Activated CD4-positive, alpha-beta T cell treated with anti-CD3 and anti-CD28 coated beads, Interleukin-2, amount 10 ng/mL, durations not matched to agents 7 days and 5 days (primary cell): ENCODE measurements around the gene IFNGR1. TPM values are rescaled to one million over a fixed set of nuclear protein-coding genes. Genes with fewer than 3 reads are reported as not detected.

Source experiments
- CTCF ChIA-PET: fragments of 350-600 bp; sonication (Branson Sonifier 250); formaldehyde crosslinking; loops from one replicate; lab custom pipeline; 2021; ENCODE audit warnings: antibody characterized with exemption; lab: Charles Lee
- POLR2A ChIA-PET: fragments of 350-600 bp; sonication (Branson Sonifier 250); formaldehyde crosslinking; loops from one replicate; lab custom pipeline; 2021; ENCODE audit warnings: antibody characterized with exemption; lab: Charles Lee
- DNase-seq: peaks from one replicate; pipeline ENCODE4 v3.0.0-alpha.2; 2020
- H3K27ac Mint-ChIP-seq: one replicate; pipeline ENCODE4 v1.8.0; 2021; ENCODE audit warnings: mild to moderate bottlenecking, moderate library complexity, mixed read lengths
- H3K27me3 Mint-ChIP-seq: one replicate; pipeline ENCODE4 v1.8.0; 2021; ENCODE audit warnings: mixed read lengths
- H3K36me3 Mint-ChIP-seq: one replicate; pipeline ENCODE4 v1.8.0; 2021; ENCODE audit warnings: low read depth, mixed read lengths
- H3K4me1 Mint-ChIP-seq: one replicate; pipeline ENCODE4 v1.8.0; 2021; ENCODE audit warnings: mixed read lengths
- H3K4me3 Mint-ChIP-seq: one replicate; pipeline ENCODE4 v1.8.0; 2021; ENCODE audit warnings: mild to moderate bottlenecking, moderate library complexity, mixed read lengths
- H3K9me3 Mint-ChIP-seq: one replicate; pipeline ENCODE4 v1.8.0; 2021; ENCODE audit warnings: mixed read lengths
- total RNA-seq, 2 experiments: library from RNA; stranded (reverse); gene quantifications; one replicate each; pipeline ENCODE4 v1.2.3, GENCODE V29; 2021

Gene IFNGR1
- total RNA-seq, 2 experiments from 2014 or later = 18.7 to 21.1 TPM

GRCh38 chr6:137202078-137202477, 17.1 kb downstream of the IFNGR1 start:
- Mint-ChIP-seq H3K36me3 (peaks cover 57% of the 10 kb centered on the region), H3K4me1 (no peaks in the 10 kb centered on the region), H3K4me3 (no peak overlapping the region), H3K27ac (no peak overlapping the region), H3K27me3 (no peaks in the 10 kb centered on the region), H3K9me3 (peaks cover 3% of the 10 kb centered on the region)
- DNase-seq = no peak
- ChIA-PET CTCF (no interaction called here), POLR2A (no interaction called here)

GRCh38 chr6:137201006-137201405, 18.2 kb downstream of the IFNGR1 start:
- ChIA-PET POLR2A (no interaction called here), CTCF (interaction anchor here (0.5 to 1.4 kb wide), 2 partner anchors 31 to 333 kb away, joined by 3 to 4 read pairs; no protein-coding TSS in a partner anchor)
- H3K27me3 Mint-ChIP-seq = no peaks in the 10 kb centered on the region
- H3K9me3 Mint-ChIP-seq = no peaks in the 10 kb centered on the region
- H3K4me1 Mint-ChIP-seq = peaks cover 3% of the 10 kb centered on the region
- no peak overlapping the region for H3K27ac Mint-ChIP-seq
- no peak for DNase-seq
- no peak overlapping the region for H3K4me3 Mint-ChIP-seq
- peaks cover 53% of the 10 kb centered on the region for H3K36me3 Mint-ChIP-seq

GRCh38 chr6:137200288-137200687, 18.9 kb downstream of the IFNGR1 start:
- ChIA-PET CTCF (interaction anchor here (1.4 kb wide), 1 partner anchor 32 kb away, joined by 3 read pairs; no protein-coding TSS in a partner anchor), POLR2A (no interaction called here)
- Mint-ChIP-seq H3K36me3 (peaks cover 48% of the 10 kb centered on the region), H3K4me1 (peaks cover 4% of the 10 kb centered on the region), H3K4me3 (no peak overlapping the region), H3K9me3 (no peaks in the 10 kb centered on the region), H3K27me3 (no peaks in the 10 kb centered on the region), H3K27ac (no peak overlapping the region)
- no peak for DNase-seq

GRCh38 chr6:137197684-137198645, 21.2 kb downstream of the IFNGR1 start:
- no peak for DNase-seq
- H3K36me3 Mint-ChIP-seq = peaks cover 29% of the 10 kb centered on the region

GRCh38 chr6:137193256-137194070, 25.7 kb downstream of the IFNGR1 start:
- no peak overlapping the region for H3K27ac Mint-ChIP-seq
- H3K4me1 Mint-ChIP-seq = peaks cover 4% of the 10 kb centered on the region
- peaks cover 18% of the 10 kb centered on the region for H3K9me3 Mint-ChIP-seq
- H3K36me3 Mint-ChIP-seq = peaks cover 13% of the 10 kb centered on the region
- DNase-seq = no peak
- POLR2A ChIA-PET = no interaction called here
- CTCF ChIA-PET = no interaction called here
- H3K4me3 Mint-ChIP-seq = no peak overlapping the region
- no peaks in the 10 kb centered on the region for H3K27me3 Mint-ChIP-seq

More at GRCh38 chr6:137197684-137198645, 21.2 kb downstream of the IFNGR1 start:
- H3K27ac Mint-ChIP-seq = no peak overlapping the region
- H3K27me3 Mint-ChIP-seq = no peaks in the 10 kb centered on the region
- no peak overlapping the region for H3K4me3 Mint-ChIP-seq
- H3K9me3 Mint-ChIP-seq = peaks cover 2% of the 10 kb centered on the region
- H3K4me1 Mint-ChIP-seq = peaks cover 4% of the 10 kb centered on the region
- ChIA-PET CTCF (interaction anchor here (1.1 to 1.6 kb wide), 2 partner anchors 14 to 20 kb away, joined by 4 to 7 read pairs; no protein-coding TSS in a partner anchor), POLR2A (no interaction called here)

GRCh38 chr6:137192821-137193220, 26.4 kb downstream of the IFNGR1 start:
- peaks cover 19% of the 10 kb centered on the region for H3K9me3 Mint-ChIP-seq
- no peak overlapping the region for H3K4me3 Mint-ChIP-seq
- H3K4me1 Mint-ChIP-seq = peaks cover 4% of the 10 kb centered on the region
- POLR2A ChIA-PET = no interaction called here
- no peak for DNase-seq
- CTCF ChIA-PET = no interaction called here
- peaks cover 7% of the 10 kb centered on the region for H3K36me3 Mint-ChIP-seq
- no peaks in the 10 kb centered on the region for H3K27me3 Mint-ChIP-seq
- no peak overlapping the region for H3K27ac Mint-ChIP-seq

GRCh38 chr6:137191670-137192069, 27.5 kb downstream of the IFNGR1 start:
- no peak overlapping the region for H3K4me3 Mint-ChIP-seq
- ChIA-PET CTCF (interaction anchor here (1.3 to 1.5 kb wide), 2 partner anchors 25 to 94 kb away, joined by 3 to 4 read pairs; no protein-coding TSS in a partner anchor), POLR2A (no interaction called here)
- H3K36me3 Mint-ChIP-seq = peaks cover 3% of the 10 kb centered on the region
- DNase-seq = no peak
- H3K4me1 Mint-ChIP-seq = peaks cover 4% of the 10 kb centered on the region
- no peaks in the 10 kb centered on the region for H3K27me3 Mint-ChIP-seq
- no peak overlapping the region for H3K27ac Mint-ChIP-seq
- H3K9me3 Mint-ChIP-seq = peaks cover 27% of the 10 kb centered on the region

- Mint-ChIP-seq H3K36me3 (peaks cover 3% of the 10 kb centered on the region), H3K27ac (no peak overlapping the region), H3K4me3 (no peak overlapping the region), H3K27me3 (no peaks in the 10 kb centered on the region), H3K9me3 (peaks cover 29% of the 10 kb centered on the region), H3K4me1 (peaks cover 4% of the 10 kb centered on the region)
- ChIA-PET CTCF (interaction anchor here (1.3 to 1.5 kb wide), 2 partner anchors 25 to 93 kb away, joined by 3 to 4 read pairs; no protein-coding TSS in a partner anchor), POLR2A (no interaction called here)
- DNase-seq = no peak
Observed at GRCh38 chr6:137191236-137191635, 27.9 kb downstream of the IFNGR1 start.

GRCh38 chr6:137190583-137191094, 28.5 kb downstream of the IFNGR1 start:
- H3K27me3 Mint-ChIP-seq = no peaks in the 10 kb centered on the region
- H3K36me3 Mint-ChIP-seq = no peaks in the 10 kb centered on the region
- DNase-seq = no peak
- H3K4me1 Mint-ChIP-seq = no peaks in the 10 kb centered on the region
- peaks cover 29% of the 10 kb centered on the region for H3K9me3 Mint-ChIP-seq
- no peak overlapping the region for H3K27ac Mint-ChIP-seq
- POLR2A ChIA-PET = no interaction called here
- CTCF ChIA-PET = interaction anchor here (1.3 to 1.5 kb wide), 2 partner anchors 24 to 93 kb away, joined by 3 to 4 read pairs; no protein-coding TSS in a partner anchor
- no peak overlapping the region for H3K4me3 Mint-ChIP-seq

GRCh38 chr6:137188855-137189254, 30.3 kb downstream of the IFNGR1 start:
- ChIA-PET CTCF (no interaction called here), POLR2A (no interaction called here)
- DNase-seq = no peak
- H3K36me3 Mint-ChIP-seq = no peaks in the 10 kb centered on the region
- no peaks in the 10 kb centered on the region for H3K27me3 Mint-ChIP-seq
- no peaks in the 10 kb centered on the region for H3K4me1 Mint-ChIP-seq
- no peak overlapping the region for H3K27ac Mint-ChIP-seq
- H3K9me3 Mint-ChIP-seq = peaks cover 42% of the 10 kb centered on the region
- H3K4me3 Mint-ChIP-seq = no peak overlapping the region

GRCh38 chr6:137185290-137185689, 33.9 kb downstream of the IFNGR1 start:
- no peak overlapping the region for H3K4me3 Mint-ChIP-seq
- no peaks in the 10 kb centered on the region for H3K4me1 Mint-ChIP-seq
- H3K36me3 Mint-ChIP-seq = peaks cover 3% of the 10 kb centered on the region
- ChIA-PET CTCF (interaction anchor here (0.5 to 1.2 kb wide), 2 partner anchors 9 to 524 kb away, joined by 3 read pairs; no protein-coding TSS in a partner anchor), POLR2A (no interaction called here)
- H3K27me3 Mint-ChIP-seq = no peaks in the 10 kb centered on the region
- H3K27ac Mint-ChIP-seq = no peak overlapping the region
- no peak for DNase-seq
- H3K9me3 Mint-ChIP-seq = peaks cover 54% of the 10 kb centered on the region

- Mint-ChIP-seq H3K27ac (no peak overlapping the region), H3K4me3 (no peak overlapping the region), H3K9me3 (peaks cover 54% of the 10 kb centered on the region), H3K4me1 (no peaks in the 10 kb centered on the region), H3K36me3 (peaks cover 5% of the 10 kb centered on the region), H3K27me3 (no peaks in the 10 kb centered on the region)
- DNase-seq = no peak
- ChIA-PET POLR2A (no interaction called here), CTCF (interaction anchor here (2.1 kb wide), 1 partner anchor 15 kb away, joined by 5 read pairs; no protein-coding TSS in a partner anchor)
Observed at GRCh38 chr6:137182654-137183073, 36.5 kb downstream of the IFNGR1 start.
